Activated B cell treated with CpG ODN at 0.5 μM for 24 hours (primary cell): ENCODE results near the gene SLC15A4. TPM values are rescaled to one million over a fixed set of nuclear protein-coding genes. Genes with fewer than 3 reads are reported as not detected.

Experiments
- ATAC-seq: fragments of 200-7000 bp; cut with Tn5 transposase; one replicate; pipeline ENCODE4 v1.10.0; 2021; ENCODE audit warnings: low read depth, mild to moderate bottlenecking, moderate library complexity
- CTCF ChIA-PET: fragments of 350-600 bp; sonication (Branson Sonifier 250); formaldehyde crosslinking; loops from one replicate; lab custom pipeline; 2021; ENCODE audit warnings: antibody characterized with exemption; lab: Charles Lee
- POLR2A ChIA-PET: fragments of 350-600 bp; sonication (Branson Sonifier 250); formaldehyde crosslinking; loops from one replicate; lab custom pipeline; 2021; ENCODE audit warnings: antibody characterized with exemption; lab: Charles Lee
- DNase-seq: peaks from one replicate; pipeline ENCODE4 v3.0.0; 2022
- H3K27ac Mint-ChIP-seq: one replicate; pipeline ENCODE4 v1.8.0; 2020; ENCODE audit warnings: mixed read lengths
- H3K27me3 Mint-ChIP-seq: one replicate; pipeline ENCODE4 v1.8.0; 2021; ENCODE audit warnings: mixed read lengths
- H3K36me3 Mint-ChIP-seq: one replicate; pipeline ENCODE4 v1.8.0; 2021; ENCODE audit warnings: low read depth, mixed read lengths
- H3K4me1 Mint-ChIP-seq: one replicate; pipeline ENCODE4 v1.8.0; 2021; ENCODE audit warnings: mixed read lengths
- H3K4me3 Mint-ChIP-seq: one replicate; pipeline ENCODE4 v1.8.0; 2020; ENCODE audit warnings: mild to moderate bottlenecking, mixed read lengths
- H3K9me3 Mint-ChIP-seq: one replicate; pipeline ENCODE4 v1.8.0; 2020; ENCODE audit warnings: mixed read lengths
- intact Hi-C: fragments of 100-400 bp; cut with micrococcal nuclease; formaldehyde crosslinking; loops from one replicate; pipeline ENCODE4 v1.15.1; 2024
- total RNA-seq: library from RNA; stranded (reverse); gene quantifications from 2 replicates; pipeline ENCODE4 v1.2.3, GENCODE V29; 2022
- TF ChIP-seq, protein P1 (sequence below): fragments of 200-600 bp; IDR thresholded peaks from one replicate; pipeline ENCODE4 v1.8.0; 2022; ENCODE audit warnings: antibody characterized with exemption, mild to moderate bottlenecking

SLC15A4 gene
- total RNA-seq, 1 donor from 2014 or later = 54.0 TPM

DNA sequence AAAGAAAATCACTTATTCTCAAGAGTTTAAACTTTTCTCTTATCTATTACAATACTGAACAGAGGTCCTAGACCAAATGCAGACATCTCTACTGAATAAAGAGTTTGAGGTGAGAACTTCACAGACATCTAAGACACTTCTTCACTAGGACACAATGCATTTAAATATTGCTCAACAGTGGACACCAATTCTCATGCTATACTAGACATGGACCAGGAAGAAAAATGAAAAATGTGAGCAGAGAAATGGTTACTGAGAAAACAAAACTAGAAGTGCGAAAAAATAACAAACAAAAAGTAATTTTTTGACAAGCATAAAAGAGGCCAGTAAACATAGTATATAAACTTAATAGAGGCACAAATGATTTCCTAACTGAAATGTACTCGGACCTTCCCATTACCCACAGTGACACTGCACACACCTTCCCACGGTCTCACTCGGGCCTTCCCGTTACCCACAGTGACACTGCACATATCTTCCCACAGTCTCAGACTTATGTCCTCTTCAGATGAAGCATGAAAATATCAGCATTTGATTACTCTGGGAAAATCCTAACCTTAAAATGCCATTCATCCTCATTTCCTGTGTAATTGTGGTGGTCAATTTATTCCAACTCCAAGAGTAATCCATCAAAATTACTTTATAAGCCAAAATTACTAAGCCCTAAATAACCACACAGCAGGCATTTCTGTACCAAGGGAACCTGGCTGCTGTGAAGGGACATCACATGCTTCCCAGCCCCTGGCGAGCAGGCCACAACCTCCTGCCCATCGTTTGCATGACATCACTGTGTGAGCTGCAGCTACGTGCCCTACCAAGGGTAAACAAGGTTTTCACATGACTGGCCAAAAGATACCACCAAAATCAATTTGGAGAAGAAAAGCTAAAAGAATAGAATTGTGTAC lies 6.4 kb downstream of the SLC15A4 start:
- intact Hi-C loops = loop anchor here (1.0 kb wide), 1 partner anchor 7 kb away; no protein-coding TSS in a partner anchor
- ATAC-seq (no peak), DNase-seq (no peak)
- TF ChIP-seq, protein P1, sequence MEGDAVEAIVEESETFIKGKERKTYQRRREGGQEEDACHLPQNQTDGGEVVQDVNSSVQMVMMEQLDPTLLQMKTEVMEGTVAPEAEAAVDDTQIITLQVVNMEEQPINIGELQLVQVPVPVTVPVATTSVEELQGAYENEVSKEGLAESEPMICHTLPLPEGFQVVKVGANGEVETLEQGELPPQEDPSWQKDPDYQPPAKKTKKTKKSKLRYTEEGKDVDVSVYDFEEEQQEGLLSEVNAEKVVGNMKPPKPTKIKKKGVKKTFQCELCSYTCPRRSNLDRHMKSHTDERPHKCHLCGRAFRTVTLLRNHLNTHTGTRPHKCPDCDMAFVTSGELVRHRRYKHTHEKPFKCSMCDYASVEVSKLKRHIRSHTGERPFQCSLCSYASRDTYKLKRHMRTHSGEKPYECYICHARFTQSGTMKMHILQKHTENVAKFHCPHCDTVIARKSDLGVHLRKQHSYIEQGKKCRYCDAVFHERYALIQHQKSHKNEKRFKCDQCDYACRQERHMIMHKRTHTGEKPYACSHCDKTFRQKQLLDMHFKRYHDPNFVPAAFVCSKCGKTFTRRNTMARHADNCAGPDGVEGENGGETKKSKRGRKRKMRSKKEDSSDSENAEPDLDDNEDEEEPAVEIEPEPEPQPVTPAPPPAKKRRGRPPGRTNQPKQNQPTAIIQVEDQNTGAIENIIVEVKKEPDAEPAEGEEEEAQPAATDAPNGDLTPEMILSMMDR = no peak
- peak overlapping the region; percentile 57 for H3K4me3 Mint-ChIP-seq
- no peaks in the 10 kb centered on the region for H3K27me3 Mint-ChIP-seq
- H3K36me3 Mint-ChIP-seq = peaks cover 50% of the 10 kb centered on the region
- CTCF ChIA-PET = interaction anchor here (0.9 kb wide), 1 partner anchor 12 kb away, joined by 4 read pairs; no protein-coding TSS in a partner anchor
- no peaks in the 10 kb centered on the region for H3K9me3 Mint-ChIP-seq
- H3K27ac Mint-ChIP-seq = peak overlapping the region; percentile 80
- POLR2A ChIA-PET = interaction anchor here (0.8 to 1.4 kb wide), 6 partner anchors 12 to 28 kb away, joined by 3 to 16 read pairs (median 4); no protein-coding TSS in a partner anchor
- peaks cover 93% of the 10 kb centered on the region for H3K4me1 Mint-ChIP-seq

DNA sequence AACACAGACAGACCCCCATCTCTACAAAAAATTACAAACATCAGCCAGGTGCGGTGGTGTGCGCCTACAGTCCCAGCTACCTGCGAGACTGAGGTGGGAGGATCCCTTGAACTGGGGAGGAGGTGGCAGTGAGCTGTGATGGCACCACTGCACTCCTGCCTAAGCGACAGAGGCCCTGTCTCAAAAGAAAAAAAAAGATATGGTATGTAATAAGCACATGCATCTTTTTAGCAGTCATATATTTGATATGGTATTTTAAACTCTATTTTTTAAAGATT lies 7.2 kb downstream of the SLC15A4 start:
- CTCF ChIA-PET = no interaction called here
- DNase-seq = no peak
- Mint-ChIP-seq H3K27ac (peak overlapping the region; percentile 83), H3K4me1 (peaks cover 91% of the 10 kb centered on the region), H3K36me3 (peaks cover 48% of the 10 kb centered on the region), H3K9me3 (no peaks in the 10 kb centered on the region), H3K27me3 (no peaks in the 10 kb centered on the region), H3K4me3 (peak overlapping the region; percentile 11)
- intact Hi-C loops = no loop called here
- TF ChIP-seq, protein P1 = no peak
- POLR2A ChIA-PET = interaction anchor here (1.0 kb wide), 2 partner anchors 13 to 21 kb away, joined by 3 to 5 read pairs; no protein-coding TSS in a partner anchor
- no peak for ATAC-seq

DNA sequence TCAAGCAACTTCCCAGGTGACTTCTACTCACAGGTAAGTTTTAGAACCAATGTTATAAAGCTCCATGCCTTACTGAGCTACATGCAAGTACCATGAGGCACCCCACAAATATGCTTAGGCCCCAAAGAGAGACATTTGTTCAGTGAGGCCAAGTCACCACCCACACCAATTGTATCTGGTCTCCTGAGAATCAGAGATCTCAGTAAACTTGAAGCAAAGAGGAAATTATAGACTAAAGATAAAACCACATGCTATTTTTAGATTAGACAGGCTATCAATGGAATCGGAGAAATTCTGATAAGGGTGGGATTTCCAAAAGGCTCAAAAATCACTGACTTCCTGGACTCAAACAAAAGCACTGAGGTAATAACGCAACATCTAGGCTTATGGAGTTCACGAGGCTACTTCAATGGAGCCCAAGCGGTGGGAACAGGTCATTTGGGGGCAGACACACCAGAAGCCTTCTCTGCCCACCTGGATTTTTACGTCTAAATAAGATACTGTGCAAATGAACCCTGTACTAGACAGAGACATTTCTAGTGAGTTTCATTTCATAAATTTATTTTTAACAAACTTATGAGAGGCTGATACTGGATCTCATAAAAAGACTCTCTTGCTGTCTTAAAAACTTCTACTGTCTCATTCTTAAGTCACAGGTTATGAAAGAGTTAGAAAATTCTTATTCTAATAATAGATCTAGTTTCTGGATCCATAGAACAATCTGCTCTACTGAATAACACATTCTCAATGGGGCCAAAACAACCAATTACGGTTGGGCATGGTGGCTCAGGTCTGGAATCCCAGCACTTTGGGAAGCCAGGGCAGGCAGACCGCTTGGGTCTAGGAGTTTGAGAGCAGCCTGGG lies 7.7 kb downstream of the SLC15A4 start:
- DNase-seq = no peak
- intact Hi-C loops = no loop called here
- CTCF ChIA-PET = no interaction called here
- no peak for ATAC-seq
- Mint-ChIP-seq H3K27ac (peak overlapping the region; percentile 83), H3K4me3 (peak overlapping the region; percentile 67), H3K9me3 (no peaks in the 10 kb centered on the region), H3K4me1 (peaks cover 91% of the 10 kb centered on the region), H3K36me3 (peaks cover 48% of the 10 kb centered on the region), H3K27me3 (no peaks in the 10 kb centered on the region)
- TF ChIP-seq, protein P1 = no peak
- POLR2A ChIA-PET = interaction anchor here (0.6 to 1.0 kb wide), 4 partner anchors 14 to 28 kb away, joined by 3 to 5 read pairs (median 4); no protein-coding TSS in a partner anchor

DNA sequence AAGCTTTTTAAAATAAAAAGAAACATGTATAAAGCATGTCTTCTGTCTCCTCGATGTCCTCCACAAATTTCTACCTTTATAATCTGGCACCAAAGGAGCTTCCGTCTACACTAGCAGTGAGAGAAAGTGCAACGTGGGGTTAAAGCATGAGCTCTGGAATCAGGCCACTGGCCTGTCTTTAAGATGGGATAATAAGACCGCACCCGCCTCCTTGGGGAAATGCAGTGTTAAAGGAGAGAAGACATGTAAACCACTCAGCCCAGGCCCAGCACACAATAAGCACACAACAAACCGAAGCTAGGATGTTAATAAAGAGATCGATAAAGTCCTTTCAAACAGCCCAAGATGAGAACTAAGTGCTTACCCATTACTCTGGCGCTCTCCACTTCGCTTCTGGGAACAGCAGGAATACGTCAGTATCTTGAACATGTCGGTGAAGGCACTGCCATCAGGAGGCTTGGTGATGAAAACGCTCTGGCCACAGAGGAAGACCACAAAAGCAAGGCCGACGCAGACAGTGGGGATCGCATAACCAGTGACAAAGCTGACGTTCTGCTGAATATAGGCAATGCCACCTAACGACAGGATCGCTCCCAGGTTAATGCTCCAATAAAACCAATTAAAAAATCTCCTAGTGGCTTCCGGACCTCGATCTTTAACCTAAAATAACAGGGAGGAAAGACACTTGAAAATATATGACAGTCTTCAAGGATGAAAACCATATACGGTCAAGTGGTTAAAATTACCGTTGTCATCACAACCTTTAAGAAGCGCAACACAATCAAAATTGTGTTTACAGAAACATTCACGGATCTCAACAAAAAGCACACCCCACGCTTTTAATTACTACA lies 9.1 kb downstream of the SLC15A4 start:
- ChIA-PET POLR2A (interaction anchor here (0.9 to 3.2 kb wide), 4 partner anchors 8 to 18 kb away, joined by 3 to 13 read pairs (median 4); no protein-coding TSS in a partner anchor), CTCF (interaction anchor here (0.9 to 1.0 kb wide), 2 partner anchors 15 kb away, joined by 3 to 5 read pairs; no protein-coding TSS in a partner anchor)
- no peaks in the 10 kb centered on the region for H3K27me3 Mint-ChIP-seq
- intact Hi-C loops = no loop called here
- peaks cover 46% of the 10 kb centered on the region for H3K36me3 Mint-ChIP-seq
- TF ChIP-seq, protein P1 = no peak
- peak overlapping the region; percentile 50 for H3K27ac Mint-ChIP-seq
- no peak overlapping the region for H3K4me3 Mint-ChIP-seq
- no peak for DNase-seq
- peaks cover 91% of the 10 kb centered on the region for H3K4me1 Mint-ChIP-seq
- no peak for ATAC-seq
- no peaks in the 10 kb centered on the region for H3K9me3 Mint-ChIP-seq
